Upper lobe of left lung (tissue), 6 donors: ENCODE data around the gene ARID3B. TPM values are rescaled to one million over a fixed set of nuclear protein-coding genes. Genes with fewer than 3 reads are reported as not detected.
"Not testable (repeated sequence)": the region's sequence is repeated elsewhere in the genome, so short reads cannot be mapped to it uniquely, and the experiment has no call there.

Experiments used
- ATAC-seq, 2 donors: fragments of 200-7000 bp; cut with Tn5 transposase; one replicate each; pipeline ENCODE4 v1.9.1; 2022; ENCODE audit warnings: mild to moderate bottlenecking in 2 of 2, moderate library complexity in 2 of 2; ENCODE audit not compliant: low FRiP score in 2 of 2
- DNase-seq, 2 donors: peaks; one replicate each; pipeline ENCODE4 v3.0.0-alpha.2; 2019 to 2020
- H3K27ac ChIP-seq, 4 donors: fragments of 200-600 bp; sonication (generic); one replicate each; pipeline ENCODE4 v1.5.1; 2016 to 2019
- H3K27me3 ChIP-seq, 4 donors: fragments of 200-600 bp; sonication (generic); one replicate each; pipeline ENCODE4 v1.5.1; 2017 to 2019
- H3K36me3 ChIP-seq, 4 donors: fragments of 200-600 bp; sonication (generic); one replicate each; pipeline ENCODE4 v1.5.1; 2016 to 2019
- H3K4me1 ChIP-seq, 4 donors: fragments of 200-600 bp; sonication (generic); one replicate each; pipeline ENCODE4 v1.5.1; 2018 to 2019
- H3K4me3 ChIP-seq, 4 donors: fragments of 200-600 bp; sonication (generic); one replicate each; pipeline ENCODE4 v1.5.1; 2017 to 2019; ENCODE audit warnings: mild to moderate bottlenecking in 2 of 4, moderate library complexity in 1 of 4
- H3K9me3 ChIP-seq, 4 donors: fragments of 200-600 bp; sonication (generic); one replicate each; pipeline ENCODE4 v1.5.1; 2018 to 2019
- CTCF ChIP-seq, 6 experiments: fragments of 450-650 bp in 4 of 6; fragments of 200-600 bp in 2 of 6; sonication (generic) in 2 of 6; IDR thresholded peaks; one replicate each; pipeline ENCODE4 v1.5.1; 2016 to 2019; ENCODE audit warnings: antibody characterized with exemption in 6 of 6
- EP300 ChIP-seq, 4 donors: sonication (generic); formaldehyde crosslinking; IDR thresholded peaks; one replicate each; pipeline ENCODE4 v1.5.1; 2017; ENCODE audit warnings: antibody characterized with exemption in 4 of 4, control low read depth in 2 of 4
- POLR2A ChIP-seq, 4 donors: fragments of 450-650 bp; IDR thresholded peaks; one replicate each; pipeline ENCODE4 v1.5.1; 2016 to 2017; ENCODE audit warnings: antibody characterized with exemption in 4 of 4, mild to moderate bottlenecking in 2 of 4
- POLR2AphosphoS5 ChIP-seq, 2 donors: sonication (generic); formaldehyde crosslinking; IDR thresholded peaks; one replicate each; pipeline ENCODE4 v1.5.1; 2017; ENCODE audit warnings: antibody characterized with exemption in 2 of 2
- WGBS, 2 donors: methylation state at CpG; one replicate each; pipeline ENCODE4 v1.1.5; 2017 to 2018; 5-methylcytosine and 5-hydroxymethylcytosine counted together
- total RNA-seq, 6 donors: library from RNA; depleted of rRNA in 4 of 6; stranded (reverse); fragments of >200 nt in 4 of 6; gene quantifications; one replicate each; pipeline versions ENCODE4 v1.1.0 to v1.2.1, GENCODE V29; 2016 to 2021
- donor health status: DM: no; HTN: no; CAD: no; lungs with moderate emphysema.
- donor health status: DM: no; HTN: yes; CAD: no; lungs with severe emphysema.

ARID3B gene
- total RNA-seq, 6 donors from 2014 or later, result 11.0 to 36.7 (median 14.6) TPM

GRCh38 chr15:74627766-74628165 is 86.7 kb downstream of the ARID3B start:
- Histone ChIP-seq H3K36me3 (peaks cover 54 to 99% (median 96%) of the 10 kb centered on the region in 4 donors), H3K4me1 (peaks cover 0 to 18% (median 13%) of the 10 kb centered on the region in 4 donors), H3K27me3 (no peaks in the 10 kb centered on the region), H3K27ac (peak overlapping the region in 2 of 4 donors; percentile 7 to 39), H3K4me3 (no peak overlapping the region), H3K9me3 (no peaks in the 10 kb centered on the region)
- DNase-seq (no peak), ATAC-seq (no peak)
- TF ChIP-seq CTCF (IDR thresholded peaks at IDR 0.05), result no peak
- no peak for TF ChIP-seq EP300 (IDR thresholded peaks at IDR 0.05)
- TF ChIP-seq POLR2AphosphoS5 (IDR thresholded peaks at IDR 0.05), result no peak
- no peak for TF ChIP-seq POLR2A (IDR thresholded peaks at IDR 0.05)
- 83 to 84% methylated on average over 1 to 5 of the region's 5 CpGs for WGBS, 2 donors

- ATAC-seq, result no peak
- Histone ChIP-seq H3K27me3 (no peaks in the 10 kb centered on the region), H3K36me3 (peaks cover 53 to 99% (median 94%) of the 10 kb centered on the region in 4 donors), H3K9me3 (no peaks in the 10 kb centered on the region), H3K4me3 (no peak overlapping the region), H3K4me1 (peaks cover 0 to 14% (median 11%) of the 10 kb centered on the region in 4 donors), H3K27ac (no peak overlapping the region)
- 71 to 86% methylated on average over 3 of the region's 3 CpGs for WGBS, 2 donors
- DNase-seq, result no peak
- TF ChIP-seq CTCF (IDR thresholded peaks at IDR 0.05), result no peak
- no peak for TF ChIP-seq POLR2A (IDR thresholded peaks at IDR 0.05)
- no peak for TF ChIP-seq POLR2AphosphoS5 (IDR thresholded peaks at IDR 0.05)
- TF ChIP-seq EP300 (IDR thresholded peaks at IDR 0.05), result no peak
Observed at GRCh38 chr15:74628199-74628598, 87.2 kb downstream of the ARID3B start.

- no peaks in the 10 kb centered on the region for H3K9me3 ChIP-seq
- H3K4me3 ChIP-seq, result no peak overlapping the region
- peaks cover 46 to 99% (median 89%) of the 10 kb centered on the region in 4 donors for H3K36me3 ChIP-seq
- H3K27ac ChIP-seq, result no peak overlapping the region
- no peaks in the 10 kb centered on the region for H3K27me3 ChIP-seq
- DNase-seq (no peak), ATAC-seq (no peak)
- H3K4me1 ChIP-seq, result peaks cover 0 to 6% (median 4%) of the 10 kb centered on the region in 4 donors
- no peak for TF ChIP-seq EP300 (IDR thresholded peaks at IDR 0.05)
- TF ChIP-seq POLR2AphosphoS5 (IDR thresholded peaks at IDR 0.05), result no peak
- TF ChIP-seq POLR2A (IDR thresholded peaks at IDR 0.05), result no peak
- TF ChIP-seq CTCF (IDR thresholded peaks at IDR 0.05), result no peak
- WGBS, 2 donors, result 54 to 60% methylated on average over 1 to 5 of the region's 5 CpGs
Observed at GRCh38 chr15:74628949-74629348, 87.9 kb downstream of the ARID3B start.

- WGBS, 2 donors, result 90% methylated on average over 8 of the region's 10 CpGs; no CpG with 5 or more reads in 1 of the 2 donors
- peaks cover 43 to 99% (median 87%) of the 10 kb centered on the region in 4 donors for H3K36me3 ChIP-seq
- DNase-seq, result peak in 1 of 2 donors; percentile 55
- not testable (repeated sequence) for H3K9me3 ChIP-seq, H3K4me1 ChIP-seq, H3K27me3 ChIP-seq, H3K27ac ChIP-seq, H3K4me3 ChIP-seq, ATAC-seq
Observed at GRCh38 chr15:74629696-74630095, 88.7 kb downstream of the ARID3B start.

GRCh38 chr15:74630284-74631086 is 89.5 kb downstream of the ARID3B start:
- Histone ChIP-seq H3K27ac (no peak overlapping the region), H3K27me3 (no peaks in the 10 kb centered on the region), H3K9me3 (no peaks in the 10 kb centered on the region), H3K4me3 (no peak overlapping the region), H3K36me3 (peaks cover 35 to 99% (median 85%) of the 10 kb centered on the region in 4 donors), H3K4me1 (peaks cover 0 to 3% (median 0%) of the 10 kb centered on the region in 4 donors)
- ATAC-seq (no peak), DNase-seq (no peak)
- TF ChIP-seq POLR2A (IDR thresholded peaks at IDR 0.05) (no peak), POLR2AphosphoS5 (IDR thresholded peaks at IDR 0.05) (no peak), EP300 (IDR thresholded peaks at IDR 0.05) (no peak), CTCF (IDR thresholded peaks at IDR 0.05) (no peak)
- WGBS, 2 donors, result 79 to 100% methylated on average over 1 to 6 of the region's 6 CpGs
